Measurements from ENCODE around the gene RCAN3.

The RCAN3 gene

GRCh38 chr1:24503870-24504523, 1.4 kb downstream of the RCAN3 start:
- no peak for TF ChIP-seq CTCF (IDR thresholded peaks at IDR 0.05; ENCODE audit: borderline replicate concordance, extremely low read depth, low read length, poor library complexity, severe bottlenecking)
- TF ChIP-seq EZH2 (IDR thresholded peaks at IDR 0.05; ENCODE audit: borderline replicate concordance, low read depth, low read length, severe bottlenecking) = no peak
- Histone ChIP-seq H3K4me3 (ENCODE audit: low read depth in 1 of 2, low read length in 2 of 2) (no peak overlapping the region), H4K20me1 (ENCODE audit: insufficient read depth, low read length) (no peaks in the 10 kb centered on the region), H3K79me2 (ENCODE audit: insufficient read depth, low read length) (no peaks in the 10 kb centered on the region), H3K9me3 (ENCODE audit: insufficient read depth, low read length, severe bottlenecking) (no peaks in the 10 kb centered on the region), H3K9ac (ENCODE audit: low read depth, low read length) (no peak overlapping the region), H3K4me2 (ENCODE audit: insufficient read depth, low read length) (no peak overlapping the region), H3K4me1 (ENCODE audit: insufficient read depth, low read length) (peaks cover 18% of the 10 kb centered on the region), H2AFZ (ENCODE audit: low read depth, low read length) (no peak overlapping the region), H3K27ac (ENCODE audit: low read length) (no peak overlapping the region), H3K27me3 (ENCODE audit: insufficient read depth, low read length, poor library complexity) (peaks cover 53% of the 10 kb centered on the region), H3K36me3 (ENCODE audit: insufficient read depth, low read length) (no peaks in the 10 kb centered on the region)
- ATAC-seq (ENCODE audit: insufficient read depth, low read depth) (no peak), DNase-seq (no peak)

- TF ChIP-seq EZH2 (IDR thresholded peaks at IDR 0.05; ENCODE audit: borderline replicate concordance, low read depth, low read length, severe bottlenecking) (no peak), CTCF (IDR thresholded peaks at IDR 0.05; ENCODE audit: borderline replicate concordance, extremely low read depth, low read length, poor library complexity, severe bottlenecking) (no peak)
- Histone ChIP-seq H3K4me1 (ENCODE audit: insufficient read depth, low read length) (peaks cover 18% of the 10 kb centered on the region), H3K27ac (ENCODE audit: low read length) (no peak overlapping the region), H2AFZ (ENCODE audit: low read depth, low read length) (no peak overlapping the region), H3K27me3 (ENCODE audit: insufficient read depth, low read length, poor library complexity) (peaks cover 47% of the 10 kb centered on the region), H3K4me3 (ENCODE audit: low read depth in 1 of 2, low read length in 2 of 2) (no peak overlapping the region), H3K79me2 (ENCODE audit: insufficient read depth, low read length) (no peaks in the 10 kb centered on the region), H3K9ac (ENCODE audit: low read depth, low read length) (no peak overlapping the region), H3K36me3 (ENCODE audit: insufficient read depth, low read length) (no peaks in the 10 kb centered on the region), H3K4me2 (ENCODE audit: insufficient read depth, low read length) (no peak overlapping the region), H3K9me3 (ENCODE audit: insufficient read depth, low read length, severe bottlenecking) (no peaks in the 10 kb centered on the region), H4K20me1 (ENCODE audit: insufficient read depth, low read length) (no peaks in the 10 kb centered on the region)
- no peak for DNase-seq
- ATAC-seq (ENCODE audit: insufficient read depth, low read depth) = no peak
Observed at GRCh38 chr1:24504560-24504959, 1.9 kb downstream of the RCAN3 start.

- H3K4me1 ChIP-seq (ENCODE audit: insufficient read depth, low read length) = peaks cover 18% of the 10 kb centered on the region
- no peak for ATAC-seq (ENCODE audit: insufficient read depth, low read depth)
- H3K4me3 ChIP-seq (ENCODE audit: low read depth in 1 of 2, low read length in 2 of 2) = no peak overlapping the region
- no peaks in the 10 kb centered on the region for H3K9me3 ChIP-seq (ENCODE audit: insufficient read depth, low read length, severe bottlenecking)
- H3K79me2 ChIP-seq (ENCODE audit: insufficient read depth, low read length) = no peaks in the 10 kb centered on the region
- no peak overlapping the region for H3K4me2 ChIP-seq (ENCODE audit: insufficient read depth, low read length)
- H3K27ac ChIP-seq (ENCODE audit: low read length) = no peak overlapping the region
- DNase-seq = no peak
- no peaks in the 10 kb centered on the region for H3K36me3 ChIP-seq (ENCODE audit: insufficient read depth, low read length)
- H2AFZ ChIP-seq (ENCODE audit: low read depth, low read length) = no peak overlapping the region
- peaks cover 47% of the 10 kb centered on the region for H3K27me3 ChIP-seq (ENCODE audit: insufficient read depth, low read length, poor library complexity)
- no peak for TF ChIP-seq CTCF (IDR thresholded peaks at IDR 0.05; ENCODE audit: borderline replicate concordance, extremely low read depth, low read length, poor library complexity, severe bottlenecking)
- no peak for TF ChIP-seq EZH2 (IDR thresholded peaks at IDR 0.05; ENCODE audit: borderline replicate concordance, low read depth, low read length, severe bottlenecking)
- no peaks in the 10 kb centered on the region for H4K20me1 ChIP-seq (ENCODE audit: insufficient read depth, low read length)
- no peak overlapping the region for H3K9ac ChIP-seq (ENCODE audit: low read depth, low read length)
Observed at GRCh38 chr1:24505816-24506215, 3.2 kb downstream of the RCAN3 start.

Data from DND-41 (cell line).